ENCODE data around the gene SHISA6.

Gene SHISA6

DNA sequence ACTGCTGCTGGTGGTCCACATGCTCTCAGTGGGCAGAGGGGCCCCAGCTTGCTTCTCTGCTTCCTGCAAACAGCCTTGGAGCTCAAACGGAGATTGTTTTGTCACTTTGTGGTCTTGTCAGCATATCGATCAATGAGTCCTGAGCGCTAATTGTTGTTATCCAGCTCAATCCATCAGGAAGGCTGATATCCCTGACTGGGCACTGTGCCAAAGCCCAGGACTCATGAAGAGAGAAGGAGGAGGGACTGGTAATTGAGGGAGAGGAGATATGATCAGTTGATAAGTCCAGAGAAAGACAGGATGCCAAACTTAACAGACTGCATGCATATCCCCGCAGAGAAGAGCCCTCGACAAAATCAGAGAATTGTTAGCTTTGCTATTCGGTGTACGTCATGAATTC, 298.6 kb downstream of the SHISA6 start:
- DNase-seq (ENCODE audit: extremely low spot score) = no peak
- TF ChIP-seq, protein P1, sequence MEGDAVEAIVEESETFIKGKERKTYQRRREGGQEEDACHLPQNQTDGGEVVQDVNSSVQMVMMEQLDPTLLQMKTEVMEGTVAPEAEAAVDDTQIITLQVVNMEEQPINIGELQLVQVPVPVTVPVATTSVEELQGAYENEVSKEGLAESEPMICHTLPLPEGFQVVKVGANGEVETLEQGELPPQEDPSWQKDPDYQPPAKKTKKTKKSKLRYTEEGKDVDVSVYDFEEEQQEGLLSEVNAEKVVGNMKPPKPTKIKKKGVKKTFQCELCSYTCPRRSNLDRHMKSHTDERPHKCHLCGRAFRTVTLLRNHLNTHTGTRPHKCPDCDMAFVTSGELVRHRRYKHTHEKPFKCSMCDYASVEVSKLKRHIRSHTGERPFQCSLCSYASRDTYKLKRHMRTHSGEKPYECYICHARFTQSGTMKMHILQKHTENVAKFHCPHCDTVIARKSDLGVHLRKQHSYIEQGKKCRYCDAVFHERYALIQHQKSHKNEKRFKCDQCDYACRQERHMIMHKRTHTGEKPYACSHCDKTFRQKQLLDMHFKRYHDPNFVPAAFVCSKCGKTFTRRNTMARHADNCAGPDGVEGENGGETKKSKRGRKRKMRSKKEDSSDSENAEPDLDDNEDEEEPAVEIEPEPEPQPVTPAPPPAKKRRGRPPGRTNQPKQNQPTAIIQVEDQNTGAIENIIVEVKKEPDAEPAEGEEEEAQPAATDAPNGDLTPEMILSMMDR (IDR thresholded peaks at IDR 0.05; ENCODE audit: control extremely low read depth, extremely low read depth, low read depth, missing control alignments) = no peak
- ChIA-PET POLR2A (no interaction called here), CTCF (no interaction called here)

DNA sequence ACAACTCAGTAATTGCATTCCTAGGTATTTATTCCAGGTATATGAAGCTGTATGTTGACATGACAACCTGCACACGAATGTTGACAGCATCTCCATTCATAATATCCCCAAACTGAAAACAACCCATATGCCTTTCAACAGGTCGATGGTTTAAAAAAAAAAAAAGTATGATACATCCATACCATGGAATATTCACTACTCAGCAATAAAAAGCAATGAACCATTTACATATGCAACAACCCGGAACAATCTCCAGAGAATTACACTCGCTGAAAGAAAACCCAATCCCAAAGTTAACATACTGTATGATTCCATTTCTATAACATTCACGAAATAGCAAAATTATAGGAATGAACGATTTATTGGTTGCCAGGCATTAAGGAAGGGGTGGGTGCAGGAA, 304.0 kb downstream of the SHISA6 start:
- DNase-seq (ENCODE audit: extremely low spot score) = no peak
- ChIA-PET POLR2A (no interaction called here), CTCF (no interaction called here)
- TF ChIP-seq, protein P1 (IDR thresholded peaks at IDR 0.05; ENCODE audit: control extremely low read depth, extremely low read depth, low read depth, missing control alignments) = no peak

GRCh38 chr17:11545696-11546095, 304.7 kb downstream of the SHISA6 start:
- TF ChIP-seq, protein P1 (IDR thresholded peaks at IDR 0.05; ENCODE audit: control extremely low read depth, extremely low read depth, low read depth, missing control alignments) = no peak
- ChIA-PET CTCF (no interaction called here), POLR2A (no interaction called here)
- DNase-seq (ENCODE audit: extremely low spot score) = no peak

GRCh38 chr17:11547853-11548252, 306.8 kb downstream of the SHISA6 start:
- no peak for DNase-seq (ENCODE audit: extremely low spot score)
- TF ChIP-seq, protein P1 (IDR thresholded peaks at IDR 0.05; ENCODE audit: control extremely low read depth, extremely low read depth, low read depth, missing control alignments) = no peak
- ChIA-PET CTCF (no interaction called here), POLR2A (no interaction called here)

DNA sequence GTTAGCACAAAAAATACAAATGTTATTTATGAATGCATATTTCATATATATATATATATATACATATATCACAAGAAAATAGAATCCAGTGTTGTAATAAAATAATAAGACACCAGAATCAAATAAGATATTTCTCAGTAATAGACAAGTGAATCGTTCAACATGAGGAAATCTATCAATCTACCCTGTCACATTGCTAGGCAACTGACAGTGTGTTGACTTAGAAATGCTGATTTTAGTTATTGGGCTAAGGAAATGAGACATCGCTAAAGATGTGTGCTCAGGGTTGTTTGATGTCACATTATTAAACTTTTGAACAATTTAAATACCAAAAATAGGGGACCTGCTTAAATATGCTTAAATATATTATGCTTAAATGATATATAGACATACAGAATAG, 307.4 kb downstream of the SHISA6 start:
- POLR2A ChIA-PET = no interaction called here
- no peak for DNase-seq (ENCODE audit: extremely low spot score)
- CTCF ChIA-PET = no interaction called here
- TF ChIP-seq, protein P1 (IDR thresholded peaks at IDR 0.05; ENCODE audit: control extremely low read depth, extremely low read depth, low read depth, missing control alignments) = no peak

GRCh38 chr17:11550431-11550830, 309.4 kb downstream of the SHISA6 start:
- POLR2A ChIA-PET = no interaction called here
- TF ChIP-seq, protein P1 (IDR thresholded peaks at IDR 0.05; ENCODE audit: control extremely low read depth, extremely low read depth, low read depth, missing control alignments) = no peak
- CTCF ChIA-PET = interaction anchor here (1.2 kb wide), 1 partner anchor 42 kb away, joined by 3 read pairs; no protein-coding TSS in a partner anchor
- DNase-seq (ENCODE audit: extremely low spot score) = no peak

DNA sequence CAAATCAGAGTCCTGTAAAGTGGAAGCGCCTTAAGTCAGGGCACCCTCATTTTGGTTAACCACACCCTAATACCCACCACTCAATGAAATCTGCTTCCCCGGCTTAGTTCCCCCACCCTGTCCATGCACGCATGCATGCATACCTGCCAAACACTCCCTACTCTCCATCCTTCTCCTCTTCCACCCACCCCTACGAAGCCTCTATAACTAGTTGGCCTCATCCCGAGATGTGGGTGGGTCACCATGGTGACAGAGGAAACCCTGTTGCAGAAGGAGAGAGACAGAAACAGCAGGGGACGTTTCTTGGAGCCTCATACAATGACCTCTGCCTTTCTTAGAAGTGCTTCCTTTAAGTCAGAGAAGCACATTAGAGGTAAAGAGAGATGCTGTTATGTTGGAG, 310.4 kb downstream of the SHISA6 start:
- POLR2A ChIA-PET = no interaction called here
- no peak for DNase-seq (ENCODE audit: extremely low spot score)
- CTCF ChIA-PET = no interaction called here
- TF ChIP-seq, protein P1 (IDR thresholded peaks at IDR 0.05; ENCODE audit: control extremely low read depth, extremely low read depth, low read depth, missing control alignments) = no peak

Data from GM10248 (cell line).